B cell (primary cell): Measurements from ENCODE around the gene USP9X. TPM values are rescaled to one million over a fixed set of nuclear protein-coding genes. Genes with fewer than 3 reads are reported as not detected.

ENCODE experiments used
- ATAC-seq: fragments of 200-7000 bp; cut with Tn5 transposase; one replicate; pipeline ENCODE4 v1.10.0; 2021; ENCODE audit warnings: low read depth, mild to moderate bottlenecking, moderate number of reproducible peaks, moderate library complexity
- CTCF ChIA-PET: fragments of 350-600 bp; sonication (Branson Sonifier 250); formaldehyde crosslinking; loops from one replicate; lab custom pipeline; 2021; ENCODE audit warnings: antibody characterized with exemption, inconsistent platforms; lab: Charles Lee
- POLR2A ChIA-PET: fragments of 350-600 bp; sonication (Branson Sonifier 250); formaldehyde crosslinking; loops from one replicate; lab custom pipeline; 2021; ENCODE audit warnings: antibody characterized with exemption; lab: Charles Lee
- DNase-seq: peaks from one replicate; pipeline ENCODE4 v3.0.0; 2013
- H2AFZ ChIP-seq: 2 replicates; pipeline ENCODE4 v1.6.1; 2012; ENCODE audit warnings: mild to moderate bottlenecking, low read depth, low read length; ENCODE audit not compliant: insufficient read depth, poor library complexity, severe bottlenecking
- H3K27ac ChIP-seq, 2 donors: 1 replicate in 1 of 2; 2 replicates in 1 of 2; pipeline ENCODE4 v1.5.1; 2012 to 2013; ENCODE audit warnings: low read length in 2 of 2, mild to moderate bottlenecking in 2 of 2, moderate library complexity in 1 of 2
- H3K27me3 ChIP-seq, 4 experiments: fragments of 200-600 bp in 1 of 4; sonication (generic) in 1 of 4; replicated peaks in 1 of 4; 1 replicate in 2 of 4; 2 replicates in 2 of 4; pipeline versions ENCODE4 v1.6.1 to v1.7.0; 2013 to 2016; ENCODE audit warnings: low read length in 3 of 4, mild to moderate bottlenecking in 2 of 4, mixed read lengths in 1 of 4, moderate library complexity in 1 of 4; ENCODE audit not compliant: insufficient read depth in 4 of 4, control insufficient read depth in 3 of 4; ENCODE audit errors: control extremely low read depth in 1 of 4
- H3K36me3 ChIP-seq, 2 experiments: replicated peaks in 1 of 2; 1 replicate in 1 of 2; 2 replicates in 1 of 2; pipeline versions ENCODE4 v1.6.1 to v1.7.1; 2013; ENCODE audit warnings: low read length in 1 of 2; ENCODE audit not compliant: insufficient read depth in 2 of 2, control insufficient read depth in 1 of 2; ENCODE audit errors: control extremely low read depth in 1 of 2, extremely low read depth in 1 of 2
- H3K4me1 ChIP-seq, 2 donors: fragments of 200-600 bp in 1 of 2; sonication (generic) in 1 of 2; 1 replicate in 1 of 2; 2 replicates in 1 of 2; pipeline versions ENCODE4 v1.5.1 to v1.6.1; 2013 to 2017; ENCODE audit warnings: low read length in 2 of 2; ENCODE audit not compliant: control insufficient read depth in 2 of 2, insufficient read depth in 2 of 2
- H3K4me2 ChIP-seq: replicated peaks from 2 replicates; pipeline ENCODE3; 2012; ENCODE audit warnings: mild to moderate bottlenecking, low read depth, low read length; ENCODE audit not compliant: poor library complexity, severe bottlenecking
- H3K4me3 ChIP-seq, 5 experiments: fragments of 200-600 bp in 1 of 5; sonication (generic) in 1 of 5; 1 replicate in 3 of 5; 2 replicates in 2 of 5; pipeline versions ENCODE4 v1.5.1 to v1.7.0; 2011 to 2016; ENCODE audit warnings: low read length in 4 of 5, mild to moderate bottlenecking in 4 of 5, low read depth in 2 of 5, control low read depth in 1 of 5, moderate library complexity in 1 of 5; ENCODE audit not compliant: insufficient read depth in 1 of 5; ENCODE audit errors: control extremely low read depth in 1 of 5, extremely low read depth in 1 of 5
- H3K79me2 ChIP-seq: fragments of 200-600 bp; sonication (generic); one replicate; pipeline ENCODE4 v1.6.0; 2016; ENCODE audit warnings: low read length; ENCODE audit not compliant: control insufficient read depth, insufficient read depth
- H3K9ac ChIP-seq: fragments of 200-600 bp; sonication (generic); 2 replicates; pipeline ENCODE4 v1.6.1; 2017; ENCODE audit warnings: mild to moderate bottlenecking, low read length, moderate library complexity
- H3K9me3 ChIP-seq, 3 donors: one replicate each; pipeline versions ENCODE4 v1.6.1 to v1.7.1; 2013; ENCODE audit warnings: low read length in 2 of 3; ENCODE audit not compliant: control insufficient read depth in 2 of 3, insufficient read depth in 1 of 3; ENCODE audit errors: control extremely low read depth in 1 of 3
- H4K20me1 ChIP-seq: 2 replicates; pipeline ENCODE4 v1.6.0; 2012; ENCODE audit warnings: mild to moderate bottlenecking, low read length; ENCODE audit not compliant: insufficient read depth, control insufficient read depth, poor library complexity, severe bottlenecking
- H3K27ac Mint-ChIP-seq: one replicate; pipeline ENCODE4 v1.8.0; 2021; ENCODE audit warnings: mixed read lengths
- H3K27me3 Mint-ChIP-seq: one replicate; pipeline ENCODE4 v1.8.0; 2021; ENCODE audit warnings: mixed read lengths
- H3K4me1 Mint-ChIP-seq: one replicate; pipeline ENCODE4 v1.8.0; 2021; ENCODE audit warnings: mixed read lengths
- H3K4me3 Mint-ChIP-seq: one replicate; pipeline ENCODE4 v1.8.0; 2021; ENCODE audit warnings: mixed read lengths
- H3K9me3 Mint-ChIP-seq: one replicate; pipeline ENCODE4 v1.8.0; 2022; ENCODE audit warnings: mixed read lengths; ENCODE audit not compliant: insufficient read depth
- EZH2 ChIP-seq: IDR thresholded peaks from 2 replicates; pipeline ENCODE4 v1.6.1; 2012; ENCODE audit warnings: borderline replicate concordance, low read depth, mild to moderate bottlenecking, moderate library complexity, low read length; ENCODE audit not compliant: insufficient read depth, poor library complexity, severe bottlenecking
- WGBS: methylation state at CpG from one replicate; pipeline ENCODE4 v1.1.5; 2013; ENCODE audit warnings: missing lambda C conversion rate; ENCODE audit not compliant: insufficient coverage; 5-methylcytosine and 5-hydroxymethylcytosine counted together
- intact Hi-C: fragments of 100-400 bp; cut with micrococcal nuclease; formaldehyde crosslinking; loops from one replicate; pipeline ENCODE4 v1.10.0; 2022
- polyA plus RNA-seq: library from polyadenylated mRNA; depleted of rRNA; stranded (reverse); fragments of >200 nt; gene quantifications from 2 replicates; pipeline ENCODE4 v1.2.3, GENCODE V29; 2012
- total RNA-seq, 2 donors: library from RNA; stranded (reverse); fragments of 120-200 nt in 1 of 2; gene quantifications; 1 replicate in 1 of 2; 2 replicates in 1 of 2; pipeline versions ENCODE4 v1.2.3 to v1.2.4, GENCODE V29; 2013 to 2022
- TF ChIP-seq, protein P1 (sequence below): fragments of 200-600 bp; IDR thresholded peaks from one replicate; pipeline ENCODE4 v1.8.0; 2022; ENCODE audit warnings: antibody characterized with exemption, mild to moderate bottlenecking

Gene USP9X
- total and polyA plus RNA-seq, 2 donors (not counting 1 experiment from before 2014, with no cell fraction given), result 9.6 to 87.6 TPM

DNA sequence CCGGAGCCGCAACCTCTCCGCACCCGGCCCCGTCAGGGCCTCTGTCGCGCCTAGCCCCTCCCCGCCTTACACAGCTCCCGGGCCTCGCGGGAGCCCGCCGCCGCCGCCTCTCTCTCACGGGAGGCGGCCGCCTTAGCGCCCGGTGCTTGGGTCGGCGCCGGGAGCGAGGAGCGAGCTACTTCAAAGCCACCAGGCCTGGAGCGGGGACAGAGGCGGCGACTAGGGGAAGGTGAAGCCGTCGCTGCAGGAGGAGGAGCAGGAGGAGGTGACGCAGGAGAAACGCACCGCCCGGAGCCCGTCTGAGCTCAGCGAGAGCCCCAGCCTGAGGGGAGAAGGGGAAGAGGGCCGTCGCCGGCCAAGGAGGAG, 250 bp downstream of the USP9X start:
- Histone ChIP-seq H4K20me1 (peaks cover 43% of the 10 kb centered on the region), H3K27me3 (no peaks in the 10 kb centered on the region), H3K4me1 (peaks cover 26 to 45% of the 10 kb centered on the region in 2 donors), H3K79me2 (peaks cover 47% of the 10 kb centered on the region), H3K9ac (peak overlapping the region; percentile 97), H2AFZ (peak overlapping the region; percentile 75), H3K4me2 (peak overlapping the region; percentile 84), H3K9me3 (no peaks in the 10 kb centered on the region), H3K27ac (peak overlapping the region; percentile 100), H3K4me3 (peak overlapping the region; percentile 70 to 93 (median 78)), H3K36me3 (no peaks in the 10 kb centered on the region)
- peak; percentile 80 for DNase-seq
- ChIA-PET POLR2A (interaction anchor here (1.0 to 2.7 kb wide), 6 partner anchors 17 to 504 kb away, joined by 4 to 8 read pairs (median 6); partner anchors contain the start of genes ATP6AP2, DDX3X and MED14), CTCF (interaction anchor here (0.9 to 4.3 kb wide), 5 partner anchors 29 to 350 kb away, joined by 3 to 21 read pairs (median 4); partner anchors contain the start of gene MED14)
- WGBS, result under 1% methylated on average over 37 of the region's 39 CpGs
- H3K27ac Mint-ChIP-seq, result peak overlapping the region; percentile 100
- TF ChIP-seq EZH2, result no peak
- TF ChIP-seq, protein P1, sequence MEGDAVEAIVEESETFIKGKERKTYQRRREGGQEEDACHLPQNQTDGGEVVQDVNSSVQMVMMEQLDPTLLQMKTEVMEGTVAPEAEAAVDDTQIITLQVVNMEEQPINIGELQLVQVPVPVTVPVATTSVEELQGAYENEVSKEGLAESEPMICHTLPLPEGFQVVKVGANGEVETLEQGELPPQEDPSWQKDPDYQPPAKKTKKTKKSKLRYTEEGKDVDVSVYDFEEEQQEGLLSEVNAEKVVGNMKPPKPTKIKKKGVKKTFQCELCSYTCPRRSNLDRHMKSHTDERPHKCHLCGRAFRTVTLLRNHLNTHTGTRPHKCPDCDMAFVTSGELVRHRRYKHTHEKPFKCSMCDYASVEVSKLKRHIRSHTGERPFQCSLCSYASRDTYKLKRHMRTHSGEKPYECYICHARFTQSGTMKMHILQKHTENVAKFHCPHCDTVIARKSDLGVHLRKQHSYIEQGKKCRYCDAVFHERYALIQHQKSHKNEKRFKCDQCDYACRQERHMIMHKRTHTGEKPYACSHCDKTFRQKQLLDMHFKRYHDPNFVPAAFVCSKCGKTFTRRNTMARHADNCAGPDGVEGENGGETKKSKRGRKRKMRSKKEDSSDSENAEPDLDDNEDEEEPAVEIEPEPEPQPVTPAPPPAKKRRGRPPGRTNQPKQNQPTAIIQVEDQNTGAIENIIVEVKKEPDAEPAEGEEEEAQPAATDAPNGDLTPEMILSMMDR, result no peak
- peak overlapping the region; percentile 94 for H3K4me3 Mint-ChIP-seq
- intact Hi-C loops, result loop anchor here (2.0 to 10.0 kb wide), 5 partner anchors 29 to 1231 kb away; partner anchors contain the start of genes DDX3X and NYX
- peaks cover 36% of the 10 kb centered on the region for H3K4me1 Mint-ChIP-seq
- ATAC-seq, result peak; percentile 31
- H3K9me3 Mint-ChIP-seq, result no peaks in the 10 kb centered on the region
- no peaks in the 10 kb centered on the region for H3K27me3 Mint-ChIP-seq
